Measurements from ENCODE around the gene SWI5.

SWI5 gene

DNA sequence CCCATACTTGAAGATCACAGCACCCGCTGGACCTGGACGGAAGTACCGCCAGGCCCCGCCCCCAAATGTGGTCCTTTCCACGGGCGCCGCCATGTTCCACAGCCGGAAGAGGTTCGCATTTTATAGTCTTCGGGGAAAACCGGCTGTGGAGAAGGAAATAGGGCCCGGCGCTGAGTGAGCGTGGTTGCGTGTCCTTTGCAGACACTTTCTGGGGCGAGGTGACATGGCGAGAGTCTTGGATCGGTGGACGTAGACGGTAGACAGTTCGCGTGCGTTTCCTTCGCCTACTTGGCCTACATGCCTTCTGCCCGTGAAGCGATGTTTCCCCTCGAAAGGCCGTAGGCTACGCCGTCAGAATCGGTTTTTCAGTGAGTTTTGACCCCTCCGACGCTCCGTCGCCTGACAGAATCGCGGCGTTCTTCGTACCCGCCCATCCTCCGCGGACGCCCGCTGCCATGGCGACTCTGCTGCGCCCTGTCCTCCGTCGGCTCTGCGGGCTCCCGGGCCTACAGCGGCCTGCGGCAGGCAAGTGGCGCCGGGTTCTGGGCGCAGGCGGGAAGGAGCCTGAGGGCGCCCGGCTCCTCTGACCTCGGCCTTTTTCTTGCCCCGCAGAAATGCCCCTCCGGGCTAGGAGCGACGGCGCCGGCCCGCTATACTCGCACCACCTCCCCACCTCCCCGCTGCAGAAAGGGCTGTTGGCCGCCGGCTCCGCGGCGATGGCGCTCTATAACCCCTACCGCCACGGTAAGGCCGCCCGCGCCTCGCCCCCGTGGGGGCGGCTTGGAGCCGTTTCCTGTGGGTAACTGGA, 46.5 kb downstream of the SWI5 start, which contains the start of the genes COQ4 and TRUB2:
TSS of gene COQ4 (plus strand) at position 436 of the 808 bp plus-strand sequence. CDS start at position 456, 20 bp downstream.
TSS of gene TRUB2 (minus strand) at position 44 of the 808 bp plus-strand sequence. CDS start at position 5, 39 bp downstream.
- H3K27ac Mint-ChIP-seq, result peak within 1 kb of the TSS; percentile 95 to 96
- H3K4me3 Mint-ChIP-seq, result peak within 1 kb of the TSS; percentile 91 to 95
- H3K4me1 Mint-ChIP-seq (ENCODE audit: low read depth in 2 of 2), result peaks cover 17% of the 10 kb centered on the region in 2 donors
- ATAC-seq (replicated peaks), result peak; percentile 86
- peak; percentile 88 to 93 (median 89) for DNase-seq
- no peaks in the 10 kb centered on the region for H3K9me3 Mint-ChIP-seq
- H3K36me3 Mint-ChIP-seq (ENCODE audit: insufficient read depth), result peaks cover 28% of the 10 kb centered on the region
- no peaks in the 10 kb centered on the region for H3K27me3 Mint-ChIP-seq

DNA sequence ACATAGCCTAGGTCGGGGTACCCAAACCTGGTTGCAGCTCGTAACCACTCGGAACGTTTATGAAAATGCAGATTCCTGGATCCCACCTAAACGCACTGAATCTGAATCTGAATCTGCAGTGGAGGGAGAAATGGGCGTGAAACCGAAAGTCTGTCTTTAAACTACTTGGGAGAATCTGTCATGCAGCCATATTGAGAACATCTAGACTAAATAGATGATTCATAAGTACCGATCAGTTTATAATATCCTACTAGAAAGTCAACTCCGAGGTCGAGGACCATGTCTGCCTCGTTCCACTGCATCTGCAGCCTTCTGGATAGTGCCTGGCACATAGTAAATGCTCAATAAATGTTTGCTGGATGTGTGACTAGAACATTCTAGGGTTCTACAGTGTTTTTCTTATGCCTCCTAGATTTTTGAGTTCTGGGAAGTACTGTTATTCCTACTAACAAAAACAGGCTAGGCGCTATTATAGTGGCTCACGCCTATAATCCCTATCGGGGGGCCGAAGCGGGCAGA, 47.2 kb downstream of the SWI5 start:
- DNase-seq (no peak), ATAC-seq (replicated peaks) (peak; percentile 2)
- Mint-ChIP-seq H3K27me3 (no peaks in the 10 kb centered on the region), H3K9me3 (no peaks in the 10 kb centered on the region), H3K27ac (peak overlapping the region; percentile 95 to 96), H3K4me1 (ENCODE audit: low read depth in 2 of 2) (peaks cover 17% of the 10 kb centered on the region in 2 donors), H3K4me3 (peak overlapping the region; percentile 91 to 95), H3K36me3 (ENCODE audit: insufficient read depth) (peaks cover 24% of the 10 kb centered on the region)

DNA sequence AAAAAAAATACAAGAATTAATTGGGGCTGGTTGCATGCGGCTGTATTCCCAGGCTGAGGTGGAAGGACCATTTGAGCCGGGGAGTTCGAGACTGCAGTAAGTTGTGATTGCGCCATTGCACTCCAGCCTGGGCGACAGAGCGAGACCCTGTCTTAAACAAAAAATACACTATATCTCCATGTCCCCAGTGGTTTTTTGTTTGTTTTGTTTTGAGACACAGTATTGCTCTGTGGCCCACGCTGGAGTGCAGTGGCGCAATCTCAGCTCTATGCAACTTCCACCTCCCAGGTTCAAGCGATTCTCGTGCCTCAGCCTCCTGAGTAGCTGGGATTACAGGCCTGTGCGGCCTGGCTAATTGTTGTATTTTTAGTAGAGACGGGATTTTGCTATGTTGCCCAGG, 47.7 kb downstream of the SWI5 start:
- ATAC-seq (replicated peaks) (no peak), DNase-seq (no peak)
- Mint-ChIP-seq H3K27me3 (no peaks in the 10 kb centered on the region), H3K4me1 (ENCODE audit: low read depth in 2 of 2) (peaks cover 17% of the 10 kb centered on the region in 2 donors), H3K27ac (peak overlapping the region; percentile 95 to 96), H3K36me3 (ENCODE audit: insufficient read depth) (peaks cover 24% of the 10 kb centered on the region), H3K4me3 (peak overlapping the region; percentile 91 to 95), H3K9me3 (no peaks in the 10 kb centered on the region)

DNA sequence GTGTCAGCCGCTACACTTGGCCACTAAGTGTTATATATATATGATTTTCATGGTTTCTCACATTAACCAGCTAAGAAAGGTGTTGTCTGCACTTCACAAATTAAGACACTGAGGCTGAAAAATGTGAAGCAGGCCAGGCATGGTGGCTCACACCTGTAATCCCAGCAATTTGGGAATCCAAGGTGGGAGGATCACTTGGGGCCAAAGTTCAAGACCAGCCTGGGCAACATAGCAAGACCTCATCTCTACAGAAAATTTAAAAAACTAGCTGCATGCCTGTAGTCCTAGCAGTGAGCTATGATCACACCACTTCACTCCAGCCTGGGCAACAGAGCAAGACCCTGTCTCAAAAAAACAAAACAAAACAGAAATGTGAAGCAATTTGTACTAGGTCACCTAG, 48.3 kb downstream of the SWI5 start:
- Mint-ChIP-seq H3K27ac (peak overlapping the region in 1 of 2 donors; percentile 64), H3K4me1 (ENCODE audit: low read depth in 2 of 2) (peaks cover 17% of the 10 kb centered on the region in 2 donors), H3K4me3 (peak overlapping the region; percentile 91 to 95), H3K9me3 (no peaks in the 10 kb centered on the region), H3K27me3 (no peaks in the 10 kb centered on the region), H3K36me3 (ENCODE audit: insufficient read depth) (peaks cover 24% of the 10 kb centered on the region)
- no peak for ATAC-seq (replicated peaks)
- DNase-seq, result no peak

DNA sequence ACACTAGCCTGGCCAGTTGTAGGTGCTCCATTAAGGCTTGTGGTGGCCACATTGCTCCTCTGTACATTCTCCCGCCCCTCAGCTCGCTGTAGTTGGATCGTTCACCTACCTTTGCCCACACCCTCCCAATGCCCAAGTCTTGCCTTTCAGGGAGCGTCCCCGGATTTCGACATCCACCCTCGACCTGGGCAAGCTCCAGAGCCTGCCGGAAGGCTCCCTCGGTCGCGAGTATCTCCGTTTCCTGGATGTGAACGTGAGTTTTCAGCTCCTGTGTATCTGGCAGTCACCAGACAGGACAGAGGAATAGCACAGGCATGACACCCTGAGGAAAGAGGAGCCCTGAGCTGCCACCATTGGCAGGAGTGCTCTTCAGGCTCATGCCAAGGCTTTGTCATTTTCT, 49.6 kb downstream of the SWI5 start:
- Mint-ChIP-seq H3K27me3 (no peaks in the 10 kb centered on the region), H3K9me3 (no peaks in the 10 kb centered on the region), H3K4me1 (ENCODE audit: low read depth in 2 of 2) (peaks cover 17% of the 10 kb centered on the region in 2 donors), H3K36me3 (ENCODE audit: insufficient read depth) (peaks cover 20% of the 10 kb centered on the region), H3K4me3 (no peak overlapping the region), H3K27ac (peak overlapping the region in 1 of 2 donors; percentile 25)
- ATAC-seq (replicated peaks) (no peak), DNase-seq (no peak)

DNA sequence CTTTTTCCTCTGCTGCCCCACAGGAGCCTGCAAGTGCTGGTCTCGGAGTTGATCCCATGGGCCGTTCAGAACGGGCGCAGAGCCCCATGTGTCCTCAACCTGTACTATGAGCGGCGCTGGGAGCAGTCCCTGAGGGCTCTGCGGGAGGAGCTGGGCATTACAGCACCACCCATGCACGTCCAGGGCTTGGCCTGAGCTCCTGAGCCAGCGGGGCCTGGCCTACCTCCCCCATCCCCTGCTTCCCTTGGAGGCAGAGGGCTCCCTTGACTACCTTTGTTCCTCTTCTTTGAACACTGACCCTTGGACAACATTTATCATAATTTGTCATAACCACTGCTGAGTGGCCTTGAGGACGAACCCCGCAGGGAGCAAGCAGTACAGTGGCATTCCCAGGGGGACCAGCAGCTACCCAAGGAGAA, 57.4 kb downstream of the SWI5 start:
- peak overlapping the region in 1 of 2 donors; percentile 18 for H3K27ac Mint-ChIP-seq
- no peaks in the 10 kb centered on the region for H3K4me1 Mint-ChIP-seq (ENCODE audit: low read depth in 2 of 2)
- no peak for ATAC-seq (replicated peaks)
- no peak overlapping the region for H3K4me3 Mint-ChIP-seq
- no peaks in the 10 kb centered on the region for H3K27me3 Mint-ChIP-seq
- peaks cover 9% of the 10 kb centered on the region for H3K36me3 Mint-ChIP-seq (ENCODE audit: insufficient read depth)
- no peak for DNase-seq
- H3K9me3 Mint-ChIP-seq, result no peaks in the 10 kb centered on the region

DNA sequence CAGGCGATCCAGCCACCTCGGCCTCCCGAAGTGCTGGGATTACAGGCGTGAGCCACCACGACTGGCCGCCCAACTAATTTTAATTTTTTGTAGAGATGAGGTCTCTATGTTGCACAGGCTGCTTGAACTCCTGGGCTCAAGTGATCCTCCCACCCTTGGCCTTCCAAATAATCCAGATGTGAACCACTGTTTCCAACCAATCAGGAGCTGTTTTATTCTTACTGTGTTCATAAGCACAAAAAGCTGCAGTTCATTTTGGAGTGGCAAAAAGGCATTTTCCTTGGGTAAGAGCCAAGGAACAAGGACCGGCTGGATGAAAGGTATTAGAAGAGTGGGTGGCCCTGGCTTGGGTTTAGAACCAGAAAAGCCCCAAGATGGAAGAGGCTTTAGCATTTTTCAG, 59.1 kb downstream of the SWI5 start:
- H3K27me3 Mint-ChIP-seq, result no peaks in the 10 kb centered on the region
- H3K4me3 Mint-ChIP-seq, result no peak overlapping the region
- ATAC-seq (replicated peaks) (no peak), DNase-seq (no peak)
- H3K9me3 Mint-ChIP-seq, result no peaks in the 10 kb centered on the region
- peaks cover 11% of the 10 kb centered on the region for H3K36me3 Mint-ChIP-seq (ENCODE audit: insufficient read depth)
- H3K27ac Mint-ChIP-seq, result no peak overlapping the region
- H3K4me1 Mint-ChIP-seq (ENCODE audit: low read depth in 2 of 2), result no peaks in the 10 kb centered on the region

DNA sequence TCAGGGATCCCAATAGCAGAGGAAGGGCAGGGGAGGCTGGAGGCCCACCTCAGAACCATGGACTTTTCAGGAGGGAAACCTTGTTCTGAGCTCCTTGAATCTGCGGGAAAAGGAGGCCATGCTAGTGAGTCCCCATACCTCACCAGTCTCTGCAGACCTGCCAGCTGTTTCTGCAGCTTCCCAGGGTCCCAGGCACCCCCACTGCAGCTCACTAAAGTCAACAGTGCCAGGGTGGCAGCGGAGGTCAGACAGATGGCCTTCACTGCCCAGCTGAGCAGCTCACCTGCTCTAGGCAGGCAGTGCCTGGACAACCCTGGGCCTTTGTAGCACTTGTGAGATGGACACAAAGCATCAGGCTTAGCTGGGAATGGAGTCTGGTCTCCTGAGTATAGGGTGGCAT, 59.8 kb downstream of the SWI5 start:
- Mint-ChIP-seq H3K27ac (no peak overlapping the region), H3K36me3 (ENCODE audit: insufficient read depth) (peaks cover 12% of the 10 kb centered on the region), H3K9me3 (no peaks in the 10 kb centered on the region), H3K4me3 (no peak overlapping the region), H3K4me1 (ENCODE audit: low read depth in 2 of 2) (no peaks in the 10 kb centered on the region), H3K27me3 (no peaks in the 10 kb centered on the region)
- DNase-seq, result no peak
- no peak for ATAC-seq (replicated peaks)

DNA sequence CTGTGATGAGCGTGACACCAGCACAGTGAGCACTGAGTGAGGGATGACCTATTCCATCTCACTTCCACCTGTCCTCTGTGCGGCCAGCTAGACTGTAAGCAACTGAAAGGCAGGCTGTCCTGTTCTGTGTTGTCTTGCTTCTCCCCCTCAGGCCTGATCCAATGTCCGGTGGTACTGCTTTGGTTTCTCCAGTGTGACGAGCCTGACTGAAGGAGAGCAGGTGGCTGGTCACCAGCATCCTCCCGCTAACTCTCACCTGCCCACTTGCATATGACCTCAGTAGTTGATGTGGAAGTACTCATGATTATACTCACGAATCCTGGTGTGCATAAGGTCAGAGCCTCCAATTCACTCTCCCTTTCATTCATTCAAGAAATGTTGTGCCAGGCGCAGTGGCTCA, 61.9 kb downstream of the SWI5 start:
- Mint-ChIP-seq H3K4me3 (no peak overlapping the region), H3K27me3 (no peaks in the 10 kb centered on the region), H3K36me3 (ENCODE audit: insufficient read depth) (peaks cover 4% of the 10 kb centered on the region), H3K4me1 (ENCODE audit: low read depth in 2 of 2) (peaks cover 4 to 6% of the 10 kb centered on the region in 2 donors), H3K9me3 (no peaks in the 10 kb centered on the region), H3K27ac (no peak overlapping the region)
- no peak for ATAC-seq (replicated peaks)
- DNase-seq, result no peak
